ENCODE measurements around the gene ERN2. TPM values are rescaled to one million over a fixed set of nuclear protein-coding genes. Genes with fewer than 3 reads are reported as not detected.
"Not testable (repeated sequence)": the region's sequence is repeated elsewhere in the genome, so short reads cannot be mapped to it uniquely, and the experiment has no call there.

The ERN2 gene
- total and polyA plus RNA-seq, 2 donors, result 2.0 to 4.0 TPM

- no peak overlapping the region for H3K4me3 ChIP-seq (ENCODE audit: low read depth, low read length)
- H3K27ac ChIP-seq (ENCODE audit: low read depth), result no peak overlapping the region
- 83% methylated on average over 19 of the region's 19 CpGs for WGBS
- no peak for DNase-seq (ENCODE audit: extremely low spot score)
- no peaks in the 10 kb centered on the region for H3K4me1 ChIP-seq (ENCODE audit: insufficient read depth)
- no peaks in the 10 kb centered on the region for H3K36me3 ChIP-seq (ENCODE audit: insufficient read depth)
Measured at GRCh38 chr16:23734176-23734893, 21.3 kb upstream of the ERN2 start.

GRCh38 chr16:23729503-23730424 is 16.7 kb upstream of the ERN2 start:
- no peak overlapping the region for H3K27ac ChIP-seq (ENCODE audit: low read depth)
- H3K36me3 ChIP-seq (ENCODE audit: insufficient read depth), result no peaks in the 10 kb centered on the region
- no peak for DNase-seq (ENCODE audit: extremely low spot score)
- no peaks in the 10 kb centered on the region for H3K4me1 ChIP-seq (ENCODE audit: insufficient read depth)
- no peak overlapping the region for H3K4me3 ChIP-seq (ENCODE audit: low read depth, low read length)
- WGBS, result 74% methylated on average over 12 of the region's 12 CpGs

DNA sequence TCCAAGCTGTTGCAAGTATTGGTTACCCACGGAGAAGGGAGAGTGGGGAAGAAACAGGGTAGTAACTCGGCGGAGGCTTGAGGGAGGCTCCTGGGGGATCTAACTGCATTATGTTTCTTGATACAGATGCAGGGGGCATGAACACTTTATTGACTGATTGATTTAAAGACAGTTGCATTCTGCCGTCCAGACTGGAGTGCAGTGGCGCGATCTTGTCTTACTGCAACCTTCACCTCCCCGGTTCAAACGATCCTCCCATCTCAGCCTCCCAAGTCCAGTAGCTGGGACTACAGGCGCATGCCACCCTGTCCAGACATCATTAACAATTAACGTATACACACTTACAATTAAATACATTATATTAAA is 15.1 kb upstream of the ERN2 start:
- no peaks in the 10 kb centered on the region for H3K36me3 ChIP-seq (ENCODE audit: insufficient read depth)
- no peak for DNase-seq (ENCODE audit: extremely low spot score)
- H3K27ac ChIP-seq (ENCODE audit: low read depth), result no peak overlapping the region
- WGBS, result 59% methylated on average over 10 of the region's 10 CpGs
- H3K4me1 ChIP-seq (ENCODE audit: insufficient read depth), result no peaks in the 10 kb centered on the region
- H3K4me3 ChIP-seq (ENCODE audit: low read depth, low read length), result no peak overlapping the region

GRCh38 chr16:23726710-23727109 is 13.7 kb upstream of the ERN2 start:
- Histone ChIP-seq H3K36me3 (ENCODE audit: insufficient read depth) (no peaks in the 10 kb centered on the region), H3K4me1 (ENCODE audit: insufficient read depth) (no peaks in the 10 kb centered on the region), H3K4me3 (ENCODE audit: low read depth, low read length) (no peak overlapping the region), H3K27ac (ENCODE audit: low read depth) (no peak overlapping the region)
- 88% methylated on average over 3 of the region's 3 CpGs for WGBS
- no peak for DNase-seq (ENCODE audit: extremely low spot score)

GRCh38 chr16:23724785-23725131 is 11.7 kb upstream of the ERN2 start:
- Histone ChIP-seq H3K4me3 (ENCODE audit: low read depth, low read length) (no peak overlapping the region), H3K4me1 (ENCODE audit: insufficient read depth) (no peaks in the 10 kb centered on the region), H3K36me3 (ENCODE audit: insufficient read depth) (no peaks in the 10 kb centered on the region), H3K27ac (ENCODE audit: low read depth) (no peak overlapping the region)
- 68% methylated on average over 3 of the region's 3 CpGs for WGBS
- no peak for DNase-seq (ENCODE audit: extremely low spot score)

DNA sequence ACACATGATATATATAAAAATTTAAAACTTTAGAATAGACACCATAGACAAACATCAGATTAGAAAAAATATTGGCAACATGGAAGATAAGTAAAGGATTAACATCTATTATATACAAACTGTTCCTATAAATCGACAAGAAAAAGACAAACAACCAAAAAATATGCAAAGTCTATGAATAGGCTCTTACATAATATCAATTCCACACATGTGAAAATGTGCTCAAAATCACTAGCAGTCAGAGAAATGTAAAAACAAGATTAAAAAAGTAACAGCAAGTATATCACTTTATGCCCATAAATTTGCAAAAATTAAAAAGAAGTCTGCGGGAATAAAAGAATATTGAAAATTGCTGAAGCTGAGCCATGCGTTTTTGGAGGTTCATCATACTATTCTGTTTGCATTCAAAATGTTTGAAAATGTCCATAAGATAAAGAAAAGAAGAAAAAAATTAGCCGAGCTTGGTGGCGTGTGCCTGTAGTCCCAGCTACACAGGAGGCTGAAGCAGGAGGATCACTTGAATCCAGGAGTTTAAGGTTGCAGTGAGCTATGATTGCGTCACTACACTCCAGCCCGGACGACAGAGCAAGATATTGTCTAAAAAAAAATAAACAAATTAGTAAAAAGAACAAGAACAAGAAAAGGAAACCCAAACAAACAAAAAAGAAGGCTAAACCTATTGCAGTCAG is 11.2 kb upstream of the ERN2 start:
- 68% methylated on average over 8 of the region's 8 CpGs for whole genome bisulfite sequencing
- no peaks in the 10 kb centered on the region for H3K4me1 ChIP-seq (ENCODE audit: insufficient read depth)

DNA sequence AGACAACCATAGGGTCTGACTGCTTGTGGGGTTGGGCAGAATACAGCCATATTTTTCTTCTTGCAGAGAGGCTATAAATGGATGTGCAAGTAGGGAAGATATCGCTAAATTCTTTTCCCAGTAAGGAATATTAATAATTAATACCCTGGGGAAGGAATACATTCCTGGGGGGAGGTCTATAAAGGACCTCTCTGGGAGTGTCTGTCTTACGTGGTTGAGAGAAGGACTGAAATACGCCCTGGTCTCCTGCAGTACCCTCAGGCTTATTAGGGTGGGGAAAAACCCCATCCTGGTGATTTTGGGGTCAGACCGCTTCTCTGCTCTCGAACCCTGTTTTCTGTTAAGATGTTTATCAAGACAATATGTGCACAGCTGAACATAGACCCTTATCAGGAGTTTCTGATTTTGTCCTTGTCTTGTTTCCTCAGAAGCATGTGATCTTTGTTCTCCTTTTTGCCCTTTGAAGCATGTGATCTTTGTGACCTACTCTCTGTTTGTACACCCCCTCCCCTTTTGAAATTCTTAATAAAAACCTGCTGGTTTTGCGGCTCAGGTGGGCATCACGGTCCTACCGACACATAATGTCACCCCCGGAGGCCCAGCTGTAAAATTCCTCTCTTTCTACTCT is 9.7 kb upstream of the ERN2 start:
- not testable (repeated sequence) for DNase-seq (ENCODE audit: extremely low spot score); H3K36me3 ChIP-seq (ENCODE audit: insufficient read depth); H3K27ac ChIP-seq (ENCODE audit: low read depth); H3K4me1 ChIP-seq (ENCODE audit: insufficient read depth); H3K4me3 ChIP-seq (ENCODE audit: low read depth, low read length)
- WGBS, result 84% methylated on average over 9 of the region's 9 CpGs

More for the DNA sequence above, 11.2 kb upstream of the ERN2 start:
- Histone ChIP-seq H3K4me3 (ENCODE audit: low read depth, low read length) (no peak overlapping the region), H3K27ac (ENCODE audit: low read depth) (no peak overlapping the region), H3K36me3 (ENCODE audit: insufficient read depth) (no peaks in the 10 kb centered on the region)
- DNase-seq (ENCODE audit: extremely low spot score), result no peak

DNA sequence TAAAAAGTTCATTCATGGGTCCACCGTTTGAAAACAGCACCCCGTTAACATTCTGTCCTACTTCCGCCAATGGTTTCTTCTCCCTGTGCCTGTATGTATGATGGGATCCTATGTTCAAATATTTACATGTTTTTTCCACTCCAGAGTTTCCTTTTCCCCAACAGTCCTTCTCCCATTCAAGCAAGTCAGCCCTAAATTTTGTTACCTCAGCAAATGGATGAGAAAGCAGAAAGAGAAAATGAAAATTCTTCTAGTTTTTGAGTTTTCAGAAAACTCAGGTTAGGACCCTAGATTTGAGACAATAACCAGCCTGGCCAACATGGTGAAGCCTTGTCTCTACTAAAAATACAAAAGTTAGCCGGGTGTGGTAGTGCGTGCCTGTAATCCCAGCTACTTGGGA is 3.5 kb upstream of the ERN2 start:
- no peaks in the 10 kb centered on the region for H3K4me1 ChIP-seq (ENCODE audit: insufficient read depth)
- no peak overlapping the region for H3K27ac ChIP-seq (ENCODE audit: low read depth)
- no peak overlapping the region for H3K4me3 ChIP-seq (ENCODE audit: low read depth, low read length)
- 86% methylated on average over 5 of the region's 5 CpGs for WGBS
- no peaks in the 10 kb centered on the region for H3K36me3 ChIP-seq (ENCODE audit: insufficient read depth)
- no peak for DNase-seq (ENCODE audit: extremely low spot score)

GRCh38 chr16:23711785-23712184 is 1.2 kb downstream of the ERN2 start:
- no peak overlapping the region for H3K27ac ChIP-seq (ENCODE audit: low read depth)
- no peak for DNase-seq (ENCODE audit: extremely low spot score)
- H3K4me3 ChIP-seq (ENCODE audit: low read depth, low read length), result no peak overlapping the region
- WGBS, result 70% methylated on average over 4 of the region's 4 CpGs
- H3K36me3 ChIP-seq (ENCODE audit: insufficient read depth), result no peaks in the 10 kb centered on the region
- H3K4me1 ChIP-seq (ENCODE audit: insufficient read depth), result no peaks in the 10 kb centered on the region

DNA sequence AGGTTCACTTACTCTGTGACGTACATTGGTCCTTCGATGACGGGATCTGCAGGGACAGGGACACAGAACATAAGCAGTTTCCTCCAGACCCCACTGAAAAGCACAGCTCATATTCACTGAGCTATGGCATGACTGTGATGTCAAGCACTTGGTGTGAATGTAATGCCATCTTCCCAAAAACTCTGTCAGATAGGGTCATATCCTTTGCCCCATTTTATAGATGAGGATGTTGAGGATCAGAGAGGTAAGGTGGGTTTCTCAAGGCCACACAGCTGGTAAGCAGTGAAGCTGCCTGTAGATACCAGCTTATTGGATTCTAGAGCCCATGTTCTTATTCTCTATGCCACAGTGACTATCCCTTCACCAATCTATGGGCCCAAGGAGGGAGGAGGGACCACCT is 2.5 kb downstream of the ERN2 start:
- H3K36me3 ChIP-seq (ENCODE audit: insufficient read depth), result no peaks in the 10 kb centered on the region
- H3K27ac ChIP-seq (ENCODE audit: low read depth), result no peak overlapping the region
- DNase-seq (ENCODE audit: extremely low spot score), result no peak
- H3K4me3 ChIP-seq (ENCODE audit: low read depth, low read length), result no peak overlapping the region
- WGBS, result 89% methylated on average over 3 of the region's 3 CpGs
- H3K4me1 ChIP-seq (ENCODE audit: insufficient read depth), result no peaks in the 10 kb centered on the region

DNA sequence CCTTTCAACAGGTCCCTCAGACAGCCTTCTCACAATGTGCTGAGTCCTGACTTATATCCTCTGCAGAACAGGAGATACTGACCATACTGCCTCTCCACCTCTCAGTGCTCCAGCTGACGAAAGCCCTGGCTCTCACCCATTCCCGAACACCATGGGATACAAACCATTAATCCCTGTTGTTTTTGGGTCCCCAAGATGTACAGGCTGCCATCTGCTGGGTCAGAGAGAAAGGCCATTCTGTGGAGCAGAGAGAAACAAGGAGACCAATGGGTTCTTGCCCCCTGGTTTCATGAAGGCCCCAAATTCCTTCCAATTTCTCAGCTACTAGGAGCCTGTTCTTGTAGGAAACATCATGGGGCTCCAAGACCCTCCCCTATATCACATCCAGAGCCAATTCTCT is 3.0 kb downstream of the ERN2 start:
- no peaks in the 10 kb centered on the region for H3K36me3 ChIP-seq (ENCODE audit: insufficient read depth)
- H3K4me1 ChIP-seq (ENCODE audit: insufficient read depth), result no peaks in the 10 kb centered on the region
- WGBS, result 74% methylated on average over 2 of the region's 2 CpGs
- no peak overlapping the region for H3K27ac ChIP-seq (ENCODE audit: low read depth)
- no peak overlapping the region for H3K4me3 ChIP-seq (ENCODE audit: low read depth, low read length)
- no peak for DNase-seq (ENCODE audit: extremely low spot score)

- Histone ChIP-seq H3K36me3 (ENCODE audit: insufficient read depth) (no peaks in the 10 kb centered on the region), H3K4me3 (ENCODE audit: low read depth, low read length) (no peak overlapping the region), H3K4me1 (ENCODE audit: insufficient read depth) (no peaks in the 10 kb centered on the region), H3K27ac (ENCODE audit: low read depth) (no peak overlapping the region)
- DNase-seq (ENCODE audit: extremely low spot score), result no peak
Measured at GRCh38 chr16:23709536-23709935, 3.5 kb downstream of the ERN2 start.

DNA sequence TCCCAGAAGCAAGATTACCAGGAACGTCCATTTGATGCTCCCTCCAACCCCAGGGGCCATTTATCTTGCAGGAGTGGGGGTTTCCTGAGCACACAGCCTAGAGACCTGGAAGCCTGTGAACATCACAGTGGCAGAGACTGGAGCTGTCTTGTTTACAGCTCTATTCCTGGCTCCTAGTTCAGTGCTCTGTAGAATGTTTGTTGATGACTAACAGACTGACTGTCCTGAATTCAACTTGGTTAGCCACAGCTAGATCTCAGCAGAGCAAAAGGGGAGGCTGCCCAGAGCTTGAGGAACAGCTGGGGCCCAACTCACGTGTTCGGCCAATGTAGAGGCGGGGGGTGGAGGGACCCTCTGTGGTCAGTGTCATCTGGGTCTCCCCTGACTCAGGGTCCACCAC is 6.6 kb downstream of the ERN2 start:
- Histone ChIP-seq H3K36me3 (ENCODE audit: insufficient read depth) (no peaks in the 10 kb centered on the region), H3K4me1 (ENCODE audit: insufficient read depth) (no peaks in the 10 kb centered on the region), H3K4me3 (ENCODE audit: low read depth, low read length) (no peak overlapping the region), H3K27ac (ENCODE audit: low read depth) (no peak overlapping the region)
- WGBS, result 84% methylated on average over 4 of the region's 4 CpGs
- no peak for DNase-seq (ENCODE audit: extremely low spot score)
